Thyroid gland (tissue), 4 donors: ENCODE data around the gene C12orf42. TPM values are rescaled to one million over a fixed set of nuclear protein-coding genes. Genes with fewer than 3 reads are reported as not detected.

Experiments used
- DNase-seq, 2 donors: peaks; one replicate each; pipeline ENCODE4 v3.0.0-alpha.2; 2019
- H3K27ac ChIP-seq, 3 donors: fragments of 200-600 bp; sonication (generic); 1 replicate in 2 of 3; 2 replicates in 1 of 3; pipeline ENCODE4 v1.5.1; 2016 to 2019; ENCODE audit warnings: mild to moderate bottlenecking in 1 of 3, moderate library complexity in 1 of 3
- H3K27me3 ChIP-seq: fragments of 200-600 bp; sonication (generic); one replicate; pipeline ENCODE4 v1.5.1; 2019
- H3K36me3 ChIP-seq, 2 donors: fragments of 200-600 bp; sonication (generic); one replicate each; pipeline ENCODE4 v1.5.1; 2016 to 2019
- H3K4me1 ChIP-seq, 2 donors: fragments of 200-600 bp; sonication (generic); one replicate each; pipeline ENCODE4 v1.5.1; 2017 to 2019
- H3K4me3 ChIP-seq, 3 donors: fragments of 200-600 bp; sonication (generic); replicated peaks in 1 of 3; 1 replicate in 2 of 3; 2 replicates in 1 of 3; pipeline ENCODE4 v1.5.1; 2016; ENCODE audit warnings: mild to moderate bottlenecking in 1 of 3
- H3K9me3 ChIP-seq: fragments of 200-600 bp; sonication (generic); one replicate; pipeline ENCODE4 v1.5.1; 2017
- CTCF ChIP-seq, 6 experiments: fragments of 200-600 bp in 3 of 6; fragments of 450-650 bp in 3 of 6; sonication (generic) in 3 of 6; IDR thresholded peaks; one replicate each; pipeline ENCODE4 v1.5.1; 2016 to 2019; ENCODE audit warnings: antibody characterized with exemption in 6 of 6, mild to moderate bottlenecking in 2 of 6, inconsistent platforms in 1 of 6, moderate library complexity in 1 of 6
- POLR2A ChIP-seq, 2 donors: fragments of 450-650 bp; IDR thresholded peaks; one replicate each; pipeline ENCODE4 v1.6.1; 2017; ENCODE audit warnings: antibody characterized with exemption in 2 of 2, mild to moderate bottlenecking in 2 of 2, moderate library complexity in 1 of 2
- WGBS, 2 donors: methylation state at CpG; one replicate each; pipeline ENCODE4 v1.1.5; 2017; 5-methylcytosine and 5-hydroxymethylcytosine counted together
- intact Hi-C: fragments of 100-400 bp; cut with DNase I; formaldehyde crosslinking; loops from one replicate; pipeline ENCODE4 v1.15.1; 2023
- total RNA-seq, 4 donors: library from RNA; depleted of rRNA; stranded (reverse); fragments of >200 nt; gene quantifications; one replicate each; pipeline ENCODE4 v1.2.3, GENCODE V29; 2016

The C12orf42 gene
- total RNA-seq, 4 donors from 2014 or later: not detected

GRCh38 chr12:103499571-103499970, 3.8 kb upstream of the C12orf42 start:
- no peak for DNase-seq
- no peak overlapping the region for H3K4me3 ChIP-seq
- no peaks in the 10 kb centered on the region for H3K36me3 ChIP-seq
- peaks cover 4% of the 10 kb centered on the region for H3K27me3 ChIP-seq
- H3K27ac ChIP-seq: no peak overlapping the region
- H3K4me1 ChIP-seq: peaks cover 10% of the 10 kb centered on the region in 2 donors
- intact Hi-C loops: no loop called here
- no peak for TF ChIP-seq CTCF (IDR thresholded peaks at IDR 0.05)
- TF ChIP-seq POLR2A (IDR thresholded peaks at IDR 0.05): no peak
- H3K9me3 ChIP-seq: no peaks in the 10 kb centered on the region

GRCh38 chr12:103498990-103499389, 3.2 kb upstream of the C12orf42 start:
- intact Hi-C loops: no loop called here
- no peak for DNase-seq
- Histone ChIP-seq H3K27ac (no peak overlapping the region), H3K27me3 (peaks cover 4% of the 10 kb centered on the region), H3K36me3 (no peaks in the 10 kb centered on the region), H3K4me3 (no peak overlapping the region), H3K4me1 (peaks cover 10% of the 10 kb centered on the region in 2 donors), H3K9me3 (no peaks in the 10 kb centered on the region)
- no peak for TF ChIP-seq CTCF (IDR thresholded peaks at IDR 0.05)
- TF ChIP-seq POLR2A (IDR thresholded peaks at IDR 0.05): no peak
- 80 to 82% methylated on average over 2 of the region's 2 CpGs for WGBS, 2 donors

GRCh38 chr12:103494734-103495468, 867 bp downstream of the C12orf42 start:
- TF ChIP-seq CTCF (IDR thresholded peaks at IDR 0.05): no peak
- no peak for TF ChIP-seq POLR2A (IDR thresholded peaks at IDR 0.05)
- intact Hi-C loops: no loop called here
- no peaks in the 10 kb centered on the region for H3K9me3 ChIP-seq
- 6% methylated on average over 20 to 21 of the region's 24 CpGs for WGBS, 2 donors
- H3K4me3 ChIP-seq: peak overlapping the region in 1 of 3 donors; percentile 9
- no peaks in the 10 kb centered on the region for H3K36me3 ChIP-seq
- DNase-seq: no peak
- H3K27ac ChIP-seq: no peak overlapping the region
- H3K27me3 ChIP-seq: peaks cover 4% of the 10 kb centered on the region
- peaks cover 10% of the 10 kb centered on the region in 2 donors for H3K4me1 ChIP-seq

GRCh38 chr12:103494051-103494733, 1.6 kb downstream of the C12orf42 start:
- no peaks in the 10 kb centered on the region for H3K36me3 ChIP-seq
- H3K27ac ChIP-seq: no peak overlapping the region
- no peak for DNase-seq
- intact Hi-C loops: no loop called here
- no peaks in the 10 kb centered on the region for H3K9me3 ChIP-seq
- H3K27me3 ChIP-seq: peaks cover 4% of the 10 kb centered on the region
- H3K4me3 ChIP-seq: no peak overlapping the region
- WGBS, 2 donors: 58 to 70% methylated on average over 5 of the region's 5 CpGs
- TF ChIP-seq POLR2A (IDR thresholded peaks at IDR 0.05): no peak
- TF ChIP-seq CTCF (IDR thresholded peaks at IDR 0.05): no peak
- H3K4me1 ChIP-seq: peaks cover 10% of the 10 kb centered on the region in 2 donors

- DNase-seq: no peak
- intact Hi-C loops: no loop called here
- no peaks in the 10 kb centered on the region for H3K36me3 ChIP-seq
- TF ChIP-seq CTCF (IDR thresholded peaks at IDR 0.05): no peak
- TF ChIP-seq POLR2A (IDR thresholded peaks at IDR 0.05): no peak
- H3K4me1 ChIP-seq: peaks cover 10% of the 10 kb centered on the region in 2 donors
- H3K4me3 ChIP-seq: no peak overlapping the region
- 90 to 91% methylated on average over 4 of the region's 4 CpGs for WGBS, 2 donors
- H3K27me3 ChIP-seq: peaks cover 4% of the 10 kb centered on the region
- H3K9me3 ChIP-seq: no peaks in the 10 kb centered on the region
- H3K27ac ChIP-seq: no peak overlapping the region
These were observed 2.6 kb downstream of the C12orf42 start for GRCh38 chr12:103493199-103493598.
